Mononuclear cell (primary cell): ENCODE measurements around the gene MAFG. TPM values are rescaled to one million over a fixed set of nuclear protein-coding genes. Genes with fewer than 3 reads are reported as not detected.

Experiments used
- H3K27me3 ChIP-seq: 2 replicates; pipeline ENCODE4 v1.6.0; 2011; ENCODE audit warnings: low read length, control low read depth; ENCODE audit not compliant: insufficient read depth
- H3K4me1 ChIP-seq: 2 replicates; pipeline ENCODE4 v1.5.1; 2011; ENCODE audit warnings: mild to moderate bottlenecking, low read length, control low read depth; ENCODE audit not compliant: insufficient read depth
- H3K4me3 ChIP-seq: 2 replicates; pipeline ENCODE4 v1.5.1; 2011; ENCODE audit warnings: mild to moderate bottlenecking, low read length, moderate library complexity
- H3K9me3 ChIP-seq: 2 replicates; pipeline ENCODE4 v1.5.1; 2011; ENCODE audit warnings: low read depth, mild to moderate bottlenecking, control low read depth, low read length
- total RNA-seq: library from RNA; depleted of rRNA; stranded (reverse); fragments of >200 nt; gene quantifications from one replicate; pipeline ENCODE4 v1.2.3, GENCODE V29; 2012

Gene MAFG
- total RNA-seq, 1 donor: 14.9 TPM

- Histone ChIP-seq H3K9me3 (no peaks in the 10 kb centered on the region), H3K4me3 (peak overlapping the region; percentile 87), H3K27me3 (no peaks in the 10 kb centered on the region), H3K4me1 (peaks cover 61% of the 10 kb centered on the region)
Observed at GRCh38 chr17:81869221-81870130, 58.1 kb downstream of the MAFG start.

DNA sequence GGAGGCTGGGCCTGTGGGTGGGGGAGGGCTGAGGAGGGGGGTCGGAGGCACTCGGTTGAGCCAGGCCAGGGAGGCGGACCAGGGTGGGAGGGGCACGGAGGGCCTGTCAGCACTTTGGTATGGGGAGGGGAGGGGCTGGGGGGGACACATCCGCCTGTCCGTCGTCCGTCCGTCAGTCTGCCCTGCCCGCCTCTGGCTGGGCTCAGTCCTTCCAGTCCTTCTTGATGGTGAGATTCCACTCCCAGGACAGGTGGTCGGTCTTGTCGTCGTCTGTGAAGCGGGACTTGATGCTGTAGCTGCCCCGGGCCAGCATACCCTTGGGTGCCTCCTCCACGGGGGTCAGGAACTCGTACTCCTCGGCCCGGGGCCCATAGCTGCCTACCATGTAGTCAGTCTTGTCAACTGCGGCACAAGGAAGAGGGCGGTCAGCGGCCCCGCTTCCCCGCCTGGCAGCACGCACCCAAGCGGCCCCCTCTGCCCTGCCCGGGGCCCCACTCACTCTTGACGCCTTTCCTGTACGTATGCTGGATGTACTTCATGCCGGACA is 58.8 kb downstream of the MAFG start:
- Histone ChIP-seq H3K4me1 (peaks cover 61% of the 10 kb centered on the region), H3K9me3 (no peaks in the 10 kb centered on the region), H3K4me3 (no peak overlapping the region), H3K27me3 (no peaks in the 10 kb centered on the region)

Other genes with a start within 250 kb of the MAFG start
- gene ARL16, start 243.9 kb downstream of the MAFG start, total RNA-seq: 15.5 TPM
- 57.0 TPM for gene HGS, start 243.7 kb downstream of the MAFG start, total RNA-seq
- gene MRPL12, start 224.4 kb downstream of the MAFG start, total RNA-seq: 3.7 TPM
- gene SLC25A10, start 215.5 kb downstream of the MAFG start, total RNA-seq: 1.5 TPM
- not detected for gene GCGR, start 123.6 kb downstream of the MAFG start, total RNA-seq
- gene MCRIP1, start 94.4 kb downstream of the MAFG start, total RNA-seq: 32.3 TPM
- not detected for gene PPP1R27, start 92.7 kb downstream of the MAFG start, total RNA-seq
- 239 TPM for gene P4HB, start 67.2 kb downstream of the MAFG start, total RNA-seq
- gene ARHGDIA, start 56.4 kb downstream of the MAFG start, total RNA-seq: 189 TPM
- 77.9 TPM for gene ALYREF, start 36.1 kb downstream of the MAFG start, total RNA-seq
- 36.3 TPM for gene ANAPC11, start 36.0 kb downstream of the MAFG start, total RNA-seq
- gene NPB, start 25.5 kb downstream of the MAFG start, total RNA-seq: 0.10 TPM
- 10.6 TPM for gene PCYT2, start 16.3 kb downstream of the MAFG start, total RNA-seq
- gene SIRT7, start 9.6 kb downstream of the MAFG start, total RNA-seq: 21.6 TPM
- gene PYCR1, start 9.6 kb upstream of the MAFG start, total RNA-seq: 0.52 TPM
- not detected for gene MYADML2, start 19.5 kb upstream of the MAFG start, total RNA-seq
- not detected for gene NOTUM, start 33.5 kb upstream of the MAFG start, total RNA-seq
- 10.3 TPM for gene ASPSCR1, start 49.9 kb upstream of the MAFG start, total RNA-seq
- 18.6 TPM for gene CENPX, start 95.1 kb upstream of the MAFG start, total RNA-seq
- 5.5 TPM for gene LRRC45, start 95.6 kb upstream of the MAFG start, total RNA-seq
- gene RAC3, start 103.9 kb upstream of the MAFG start, total RNA-seq: 0.63 TPM
- gene DCXR, start 110.0 kb upstream of the MAFG start, total RNA-seq: 25.2 TPM
- gene RFNG, start 124.1 kb upstream of the MAFG start, total RNA-seq: 13.7 TPM
- gene GPS1, start 124.2 kb upstream of the MAFG start, total RNA-seq: 47.4 TPM
- 73.6 TPM for gene DUS1L, start 138.1 kb upstream of the MAFG start, total RNA-seq
- gene FASN, start 170.5 kb upstream of the MAFG start, total RNA-seq: 21.8 TPM